ENCODE measurements around the gene GALNT3.

The GALNT3 gene

DNA sequence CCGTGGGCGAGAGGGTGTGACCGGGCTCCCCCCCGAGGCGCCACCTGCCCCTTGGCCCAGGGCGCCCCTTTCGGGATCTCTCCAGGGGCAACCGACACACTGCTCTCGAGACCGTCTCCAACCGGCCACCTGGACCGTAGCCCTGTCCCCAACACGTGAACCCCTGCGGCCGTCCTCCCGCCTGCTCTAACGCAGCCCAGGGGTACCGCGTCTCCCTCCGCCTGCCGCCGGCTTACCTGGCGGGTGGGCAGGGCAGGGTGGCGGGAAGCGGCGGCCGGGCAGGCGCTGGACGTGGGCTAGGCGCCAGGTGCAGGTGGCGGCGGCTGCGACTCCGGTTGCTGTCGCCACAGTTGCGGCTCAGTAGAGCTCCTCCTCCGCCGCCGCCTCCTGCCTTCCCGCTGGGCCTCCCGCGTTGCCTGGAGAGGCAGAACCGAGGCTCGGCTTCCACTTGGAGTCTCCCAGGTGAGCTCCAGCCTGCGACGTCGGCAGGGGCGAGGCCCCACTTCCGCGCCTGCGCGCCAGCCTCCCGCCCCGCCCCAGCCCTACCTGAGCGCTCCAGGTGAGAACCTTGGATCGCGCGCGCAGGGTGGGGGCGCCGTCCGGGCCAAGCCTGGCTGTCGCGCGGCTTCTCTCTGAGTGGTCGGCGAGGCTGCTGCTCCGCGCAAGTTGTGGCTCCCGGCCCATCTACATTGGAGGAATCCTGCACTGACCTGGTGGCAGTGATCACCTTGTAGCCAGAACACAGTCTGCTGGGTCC is at the start of gene GALNT3:
TSS of gene GALNT3 (minus strand) at position 469 of the 757 bp plus-strand sequence. CDS start 23,547 bp downstream, outside the sequence.
- H3K79me2 ChIP-seq (ENCODE audit: insufficient read depth, low read length), result no peaks in the 10 kb centered on the region
- peak within 1 kb of the TSS; percentile 99 for H2AFZ ChIP-seq (ENCODE audit: low read depth, low read length, severe bottlenecking)

DNA sequence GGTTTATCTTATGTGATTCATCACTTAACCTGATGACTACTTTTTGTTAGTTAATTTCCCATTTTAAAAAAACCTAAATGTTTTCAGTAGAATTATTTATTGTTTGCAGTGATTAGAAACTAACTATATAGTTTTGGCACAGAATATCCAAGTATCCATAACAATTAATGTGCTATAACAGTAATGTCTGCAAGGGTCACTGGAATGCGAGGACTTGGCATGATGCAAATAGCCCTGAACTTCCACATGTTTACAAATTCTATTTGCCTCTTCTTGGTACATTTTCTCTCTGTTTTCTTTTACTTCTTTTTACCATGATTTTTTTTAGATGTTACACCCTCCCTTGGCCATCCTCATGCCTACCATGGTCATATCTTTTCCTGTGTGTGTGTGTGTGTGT is 49.3 kb upstream of the GALNT3 start:
- Histone ChIP-seq H3K4me3 (ENCODE audit: insufficient read depth, low read length, poor library complexity, severe bottlenecking) (no peak overlapping the region), H3K27ac (ENCODE audit: low read depth, low read length) (no peak overlapping the region), H4K20me1 (ENCODE audit: low read depth, low read length) (no peaks in the 10 kb centered on the region), H2AFZ (ENCODE audit: low read depth, low read length, severe bottlenecking) (no peak overlapping the region), H3K9me2 (replicated peaks; ENCODE audit: insufficient read depth, low read length) (no peaks in the 10 kb centered on the region), H3K27me3 (ENCODE audit: low read length) (no peaks in the 10 kb centered on the region), H3F3A (ENCODE audit: insufficient read depth) (no peaks in the 10 kb centered on the region), H3K4me2 (ENCODE audit: low read depth, low read length, poor library complexity, severe bottlenecking) (no peak overlapping the region), H3K9me3 (ENCODE audit: insufficient read depth, low read length) (no peaks in the 10 kb centered on the region), H3K36me3 (ENCODE audit: low read length) (no peaks in the 10 kb centered on the region), H3K9ac (ENCODE audit: low read length) (no peak overlapping the region), H3K79me2 (ENCODE audit: insufficient read depth, low read length) (no peaks in the 10 kb centered on the region)
- no peak for TF ChIP-seq EZH2phosphoT487 (conservative IDR thresholded peaks at IDR 0.05; ENCODE audit: low read length)
- TF ChIP-seq, protein P1, sequence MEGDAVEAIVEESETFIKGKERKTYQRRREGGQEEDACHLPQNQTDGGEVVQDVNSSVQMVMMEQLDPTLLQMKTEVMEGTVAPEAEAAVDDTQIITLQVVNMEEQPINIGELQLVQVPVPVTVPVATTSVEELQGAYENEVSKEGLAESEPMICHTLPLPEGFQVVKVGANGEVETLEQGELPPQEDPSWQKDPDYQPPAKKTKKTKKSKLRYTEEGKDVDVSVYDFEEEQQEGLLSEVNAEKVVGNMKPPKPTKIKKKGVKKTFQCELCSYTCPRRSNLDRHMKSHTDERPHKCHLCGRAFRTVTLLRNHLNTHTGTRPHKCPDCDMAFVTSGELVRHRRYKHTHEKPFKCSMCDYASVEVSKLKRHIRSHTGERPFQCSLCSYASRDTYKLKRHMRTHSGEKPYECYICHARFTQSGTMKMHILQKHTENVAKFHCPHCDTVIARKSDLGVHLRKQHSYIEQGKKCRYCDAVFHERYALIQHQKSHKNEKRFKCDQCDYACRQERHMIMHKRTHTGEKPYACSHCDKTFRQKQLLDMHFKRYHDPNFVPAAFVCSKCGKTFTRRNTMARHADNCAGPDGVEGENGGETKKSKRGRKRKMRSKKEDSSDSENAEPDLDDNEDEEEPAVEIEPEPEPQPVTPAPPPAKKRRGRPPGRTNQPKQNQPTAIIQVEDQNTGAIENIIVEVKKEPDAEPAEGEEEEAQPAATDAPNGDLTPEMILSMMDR (IDR thresholded peaks at IDR 0.05; ENCODE audit: insufficient read depth, low read length, poor library complexity, severe bottlenecking), result no peak

More for the DNA sequence above, at the start of gene GALNT3:
- H3K9me2 ChIP-seq (replicated peaks; ENCODE audit: insufficient read depth, low read length), result no peaks in the 10 kb centered on the region
- H3K9me3 ChIP-seq (ENCODE audit: insufficient read depth, low read length), result no peaks in the 10 kb centered on the region
- no peaks in the 10 kb centered on the region for H3K36me3 ChIP-seq (ENCODE audit: low read length)
- peak within 1 kb of the TSS; percentile 73 for H3K4me3 ChIP-seq (ENCODE audit: insufficient read depth, low read length, poor library complexity, severe bottlenecking)
- peak within 1 kb of the TSS; percentile 82 for H3K4me2 ChIP-seq (ENCODE audit: low read depth, low read length, poor library complexity, severe bottlenecking)
- no peaks in the 10 kb centered on the region for H4K20me1 ChIP-seq (ENCODE audit: low read depth, low read length)
- H3K9ac ChIP-seq (ENCODE audit: low read length), result peak within 1 kb of the TSS; percentile 68
- H3K27ac ChIP-seq (ENCODE audit: low read depth, low read length), result peak within 1 kb of the TSS; percentile 20; the same call in 1 of the 2 replicates
- no peaks in the 10 kb centered on the region for H3K27me3 ChIP-seq (ENCODE audit: low read length)
- TF ChIP-seq EZH2phosphoT487 (conservative IDR thresholded peaks at IDR 0.05; ENCODE audit: low read length), result no peak
- TF ChIP-seq, protein P1 (IDR thresholded peaks at IDR 0.05; ENCODE audit: insufficient read depth, low read length, poor library complexity, severe bottlenecking), result no peak
- H3F3A ChIP-seq (ENCODE audit: insufficient read depth), result 0 out of 2 replicates have a peak, but pooled peaks cover 6% of the 10 kb centered on the region

DNA sequence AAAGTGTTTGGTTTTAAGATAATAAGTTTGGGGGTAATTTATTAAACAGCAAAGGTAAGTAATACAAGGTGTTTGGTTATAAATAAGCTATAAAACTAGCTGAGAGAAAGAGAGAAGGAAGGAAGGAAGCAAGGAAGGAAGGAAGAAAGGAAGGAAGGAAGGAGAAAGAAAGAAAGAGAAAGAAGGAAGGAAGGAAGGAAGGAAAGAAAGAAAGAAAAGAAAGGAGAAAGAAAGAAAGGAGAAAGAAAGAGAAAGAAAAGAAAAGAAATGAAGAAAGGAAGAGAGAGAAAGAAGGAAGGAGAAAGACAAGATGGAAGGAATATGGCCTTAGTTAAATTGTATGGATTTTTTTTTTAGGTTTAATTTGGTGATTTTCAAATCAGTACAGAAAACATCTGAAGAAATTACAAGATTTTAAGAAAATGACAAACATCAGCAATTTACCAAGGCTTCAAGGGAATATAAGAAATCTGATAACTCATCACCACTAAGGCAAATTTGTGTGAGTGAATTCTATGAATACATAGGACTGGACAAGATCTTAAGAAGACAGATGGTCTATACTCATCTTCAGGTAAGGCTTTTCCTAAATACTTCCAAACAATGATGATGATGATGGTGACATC is 46.4 kb upstream of the GALNT3 start:
- Histone ChIP-seq H3K4me3 (ENCODE audit: insufficient read depth, low read length, poor library complexity, severe bottlenecking) (no peak overlapping the region), H2AFZ (ENCODE audit: low read depth, low read length, severe bottlenecking) (no peak overlapping the region), H3K4me2 (ENCODE audit: low read depth, low read length, poor library complexity, severe bottlenecking) (no peak overlapping the region), H3K9me3 (ENCODE audit: insufficient read depth, low read length) (no peaks in the 10 kb centered on the region), H3K36me3 (ENCODE audit: low read length) (no peaks in the 10 kb centered on the region), H3K27ac (ENCODE audit: low read depth, low read length) (no peak overlapping the region), H3K9ac (ENCODE audit: low read length) (no peak overlapping the region), H3F3A (ENCODE audit: insufficient read depth) (no peaks in the 10 kb centered on the region), H3K27me3 (ENCODE audit: low read length) (no peaks in the 10 kb centered on the region), H4K20me1 (ENCODE audit: low read depth, low read length) (no peaks in the 10 kb centered on the region), H3K9me2 (replicated peaks; ENCODE audit: insufficient read depth, low read length) (no peaks in the 10 kb centered on the region), H3K79me2 (ENCODE audit: insufficient read depth, low read length) (no peaks in the 10 kb centered on the region)
- no peak for TF ChIP-seq EZH2phosphoT487 (conservative IDR thresholded peaks at IDR 0.05; ENCODE audit: low read length)

DNA sequence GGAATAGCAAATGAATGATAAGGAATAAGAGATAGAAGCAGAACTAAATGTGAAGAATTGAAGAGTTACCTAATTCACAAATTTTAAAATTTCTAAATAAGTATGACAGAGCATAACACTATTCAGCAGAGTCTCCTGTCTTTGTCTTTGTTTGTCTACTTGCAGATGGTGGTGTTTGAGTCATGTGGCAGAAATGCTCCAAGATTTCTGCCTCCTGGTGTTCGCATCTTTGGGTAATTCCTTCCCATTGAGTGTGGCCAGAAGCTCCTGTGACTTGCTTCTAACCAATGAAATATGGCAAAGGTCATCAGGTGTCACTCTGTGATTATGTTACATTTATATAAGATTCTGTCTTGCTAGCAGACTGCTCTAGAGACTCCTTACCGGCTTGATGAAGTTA is 45.6 kb upstream of the GALNT3 start:
- no peaks in the 10 kb centered on the region for H3K9me2 ChIP-seq (replicated peaks; ENCODE audit: insufficient read depth, low read length)
- no peaks in the 10 kb centered on the region for H3K79me2 ChIP-seq (ENCODE audit: insufficient read depth, low read length)
- H3K36me3 ChIP-seq (ENCODE audit: low read length), result no peaks in the 10 kb centered on the region
- TF ChIP-seq, protein P1 (IDR thresholded peaks at IDR 0.05; ENCODE audit: insufficient read depth, low read length, poor library complexity, severe bottlenecking), result no peak
- TF ChIP-seq EZH2phosphoT487 (conservative IDR thresholded peaks at IDR 0.05; ENCODE audit: low read length), result no peak
- no peaks in the 10 kb centered on the region for H3F3A ChIP-seq (ENCODE audit: insufficient read depth)
- H3K4me2 ChIP-seq (ENCODE audit: low read depth, low read length, poor library complexity, severe bottlenecking), result no peak overlapping the region
- H3K27ac ChIP-seq (ENCODE audit: low read depth, low read length), result no peak overlapping the region
- H2AFZ ChIP-seq (ENCODE audit: low read depth, low read length, severe bottlenecking), result no peak overlapping the region
- H3K27me3 ChIP-seq (ENCODE audit: low read length), result no peaks in the 10 kb centered on the region
- no peak overlapping the region for H3K9ac ChIP-seq (ENCODE audit: low read length)
- H4K20me1 ChIP-seq (ENCODE audit: low read depth, low read length), result no peaks in the 10 kb centered on the region
- no peaks in the 10 kb centered on the region for H3K9me3 ChIP-seq (ENCODE audit: insufficient read depth, low read length)
- no peak overlapping the region for H3K4me3 ChIP-seq (ENCODE audit: insufficient read depth, low read length, poor library complexity, severe bottlenecking)
